Activated naive CD4-positive, alpha-beta T cell treated with anti-CD3 and anti-CD28 coated beads, Interleukin-2, amount 50 U/mL, for 24 hours (primary cell): ENCODE data around the gene IL1RN.
A peak's percentile ranks its signal among the peaks of the same experiment; 100 is the strongest.
"Not testable (repeated sequence)": the region's sequence is repeated elsewhere in the genome, so short reads cannot be mapped to it uniquely, and the experiment has no call there.

Source experiments
- H3K27ac Mint-ChIP-seq: one replicate; pipeline ENCODE4 v1.8.0; 2021; ENCODE audit warnings: mild to moderate bottlenecking, mixed read lengths
- H3K27me3 Mint-ChIP-seq: one replicate; pipeline ENCODE4 v1.8.0; 2021; ENCODE audit warnings: mixed read lengths
- H3K36me3 Mint-ChIP-seq: one replicate; pipeline ENCODE4 v1.8.0; 2021; ENCODE audit warnings: mixed read lengths
- H3K4me1 Mint-ChIP-seq: one replicate; pipeline ENCODE4 v1.8.0; 2021; ENCODE audit warnings: mixed read lengths
- H3K4me3 Mint-ChIP-seq: one replicate; pipeline ENCODE4 v1.8.0; 2021; ENCODE audit warnings: mild to moderate bottlenecking, mixed read lengths
- H3K9me3 Mint-ChIP-seq: one replicate; pipeline ENCODE4 v1.8.0; 2021; ENCODE audit warnings: mixed read lengths

Gene IL1RN

DNA sequence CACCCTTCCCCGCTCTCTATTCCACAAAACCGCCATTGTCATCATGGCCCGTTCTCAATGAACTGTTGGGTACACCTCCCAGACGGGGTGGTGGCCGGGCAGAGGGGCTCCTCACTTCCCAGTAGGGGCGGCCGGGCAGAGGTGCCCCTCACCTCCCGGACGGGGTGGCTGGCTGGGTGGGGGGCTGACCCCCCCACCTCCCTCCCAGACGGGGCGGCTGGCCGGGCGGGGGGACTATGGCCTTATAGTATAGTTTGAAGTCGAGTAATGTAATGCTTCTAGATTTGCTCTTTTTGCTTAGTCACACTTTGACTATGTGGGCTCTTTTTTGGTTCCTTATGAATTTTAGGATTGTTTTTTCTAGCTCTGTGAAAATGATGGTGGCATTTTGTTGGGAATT, 31.1 kb upstream of the IL1RN start:
- not testable (repeated sequence) for H3K9me3 Mint-ChIP-seq, H3K27me3 Mint-ChIP-seq, H3K27ac Mint-ChIP-seq, H3K36me3 Mint-ChIP-seq, H3K4me3 Mint-ChIP-seq
- peaks cover 14% of the 10 kb centered on the region for H3K4me1 Mint-ChIP-seq

DNA sequence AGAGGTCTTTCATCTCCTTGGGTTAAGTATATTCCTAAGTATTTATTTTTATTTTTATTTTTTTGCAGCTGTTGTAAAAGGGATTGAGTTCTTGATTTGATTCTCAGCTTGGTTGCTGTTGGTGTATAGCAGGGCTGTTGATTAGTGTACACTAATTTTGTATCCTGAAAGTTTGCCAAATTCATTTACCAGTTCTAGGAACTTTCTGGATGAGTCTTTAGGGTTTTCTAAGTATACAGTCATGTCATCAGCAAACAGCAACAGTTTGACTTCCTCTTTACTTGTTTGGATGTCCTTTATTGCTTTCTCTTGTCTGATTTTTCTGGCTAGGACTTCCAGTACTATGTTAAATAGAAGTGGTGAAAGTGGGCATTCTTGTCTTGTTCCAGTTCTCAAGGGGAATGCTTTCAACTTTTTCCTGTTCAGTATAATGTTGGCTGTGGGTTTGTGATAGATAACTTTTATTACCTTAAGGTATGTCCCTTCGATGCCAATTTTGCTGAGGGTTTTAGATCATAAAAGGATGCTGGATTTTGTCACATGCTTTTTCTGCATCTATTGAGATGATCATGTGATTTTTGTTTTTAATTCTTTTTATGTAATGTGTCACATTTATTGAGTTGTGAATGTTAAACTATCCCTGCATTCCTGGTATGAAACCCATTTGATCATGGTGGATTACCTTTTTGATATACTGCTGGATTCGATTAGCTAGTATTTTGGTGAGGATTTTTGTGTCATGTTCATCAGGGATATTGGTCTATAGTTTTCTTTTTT, 30.4 kb upstream of the IL1RN start:
- Mint-ChIP-seq H3K4me1 (peaks cover 14% of the 10 kb centered on the region), H3K27ac (peak overlapping the region; percentile 42)
- not testable (repeated sequence) for H3K9me3 Mint-ChIP-seq, H3K27me3 Mint-ChIP-seq, H3K36me3 Mint-ChIP-seq, H3K4me3 Mint-ChIP-seq

GRCh38 chr2:113098041-113098440, 29.4 kb upstream of the IL1RN start:
- Mint-ChIP-seq H3K9me3 (peaks cover 10% of the 10 kb centered on the region), H3K27ac (peak overlapping the region; percentile 66), H3K36me3 (peaks cover 6% of the 10 kb centered on the region), H3K27me3 (no peaks in the 10 kb centered on the region), H3K4me3 (peak overlapping the region; percentile 76), H3K4me1 (peaks cover 23% of the 10 kb centered on the region)

- peak overlapping the region; percentile 76 for H3K4me3 Mint-ChIP-seq
- H3K27ac Mint-ChIP-seq, result peak overlapping the region; percentile 66
- peaks cover 15% of the 10 kb centered on the region for H3K9me3 Mint-ChIP-seq
- peaks cover 6% of the 10 kb centered on the region for H3K36me3 Mint-ChIP-seq
- H3K27me3 Mint-ChIP-seq, result no peaks in the 10 kb centered on the region
- peaks cover 28% of the 10 kb centered on the region for H3K4me1 Mint-ChIP-seq
Observed at GRCh38 chr2:113098532-113098931, 28.9 kb upstream of the IL1RN start.

DNA sequence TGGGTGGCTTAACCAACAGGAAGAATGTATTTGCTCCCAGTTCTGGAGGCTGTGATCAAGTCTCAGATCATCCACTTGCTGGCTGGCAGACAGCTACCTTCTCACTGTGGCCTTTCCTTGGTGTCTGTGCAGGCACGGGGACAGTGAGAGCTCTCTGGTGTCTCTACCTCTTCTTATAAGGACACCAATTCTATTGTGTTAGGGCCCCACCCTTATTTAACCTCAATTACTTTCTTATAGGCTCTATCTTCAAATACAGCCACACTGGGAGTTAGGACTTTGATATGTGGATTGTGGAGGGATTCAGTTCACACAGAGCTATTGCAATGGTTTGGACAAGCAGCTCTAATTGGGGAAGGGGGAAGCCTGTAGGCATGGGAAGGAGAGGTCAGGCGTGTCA, 25.3 kb upstream of the IL1RN start:
- H3K4me1 Mint-ChIP-seq, result peaks cover 50% of the 10 kb centered on the region

DNA sequence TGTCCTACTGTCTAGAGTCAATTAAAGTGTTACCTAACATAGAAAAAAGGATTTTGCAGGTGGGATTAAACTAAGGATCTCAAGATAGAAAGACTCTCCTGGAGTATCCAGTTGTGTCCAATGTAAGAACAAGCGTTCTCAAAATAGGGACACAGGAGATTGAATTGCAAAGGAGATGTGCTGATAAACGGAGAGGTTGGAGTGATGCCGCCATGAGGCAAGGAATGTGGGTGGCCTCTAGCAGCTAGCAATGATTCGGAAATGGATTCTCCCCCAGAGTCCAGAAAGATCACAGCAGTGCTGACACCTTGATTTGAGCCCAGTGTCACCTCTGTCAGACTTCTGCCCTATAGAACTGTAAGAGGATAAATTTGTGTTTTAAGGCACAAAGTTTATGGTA, 24.1 kb upstream of the IL1RN start:
- H3K27ac Mint-ChIP-seq, result peak overlapping the region; percentile 78
- H3K27me3 Mint-ChIP-seq, result peaks cover 2% of the 10 kb centered on the region
- no peak overlapping the region for H3K4me3 Mint-ChIP-seq

More for the DNA sequence above, 25.3 kb upstream of the IL1RN start:
- H3K9me3 Mint-ChIP-seq, result peaks cover 16% of the 10 kb centered on the region
- peaks cover 2% of the 10 kb centered on the region for H3K27me3 Mint-ChIP-seq
- H3K27ac Mint-ChIP-seq, result peak overlapping the region; percentile 83
- H3K4me3 Mint-ChIP-seq, result peak overlapping the region; percentile 12
- H3K36me3 Mint-ChIP-seq, result peaks cover 6% of the 10 kb centered on the region

DNA sequence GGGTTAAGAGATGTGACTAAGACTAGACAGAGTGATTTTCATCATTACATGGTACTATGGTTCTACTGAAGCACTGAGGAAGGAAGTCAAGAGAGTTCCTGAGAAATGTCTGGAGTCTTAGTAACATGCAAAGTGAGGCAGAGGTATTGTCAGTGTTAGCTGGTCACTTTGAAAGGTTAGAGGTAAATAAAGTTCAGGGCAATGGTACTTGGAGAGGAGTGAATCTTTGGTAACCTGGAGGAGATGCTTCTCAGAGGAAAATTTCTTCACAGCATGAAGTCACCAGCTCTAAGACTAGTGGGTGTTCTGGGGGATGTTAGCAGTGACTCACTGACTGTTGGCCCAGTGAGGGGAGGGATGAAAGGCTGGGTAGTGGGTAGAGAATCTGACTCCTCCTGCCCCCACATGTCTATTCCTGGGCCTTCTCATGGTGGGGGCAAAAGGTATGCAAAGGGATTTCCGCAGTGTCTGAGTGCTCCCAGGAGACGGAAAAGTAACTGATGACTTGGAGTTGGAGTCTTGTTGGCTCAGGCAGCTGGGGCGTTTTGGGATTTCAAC, 23.3 kb upstream of the IL1RN start:
- peak overlapping the region; percentile 88 for H3K27ac Mint-ChIP-seq
- peaks cover 2% of the 10 kb centered on the region for H3K27me3 Mint-ChIP-seq
- peak overlapping the region; percentile 50 for H3K4me3 Mint-ChIP-seq
- peaks cover 36% of the 10 kb centered on the region for H3K4me1 Mint-ChIP-seq
- peaks cover 1% of the 10 kb centered on the region for H3K36me3 Mint-ChIP-seq
- H3K9me3 Mint-ChIP-seq, result peaks cover 8% of the 10 kb centered on the region

More for the DNA sequence above, 24.1 kb upstream of the IL1RN start:
- H3K36me3 Mint-ChIP-seq, result peaks cover 1% of the 10 kb centered on the region
- peaks cover 8% of the 10 kb centered on the region for H3K9me3 Mint-ChIP-seq
- H3K4me1 Mint-ChIP-seq, result peaks cover 40% of the 10 kb centered on the region

GRCh38 chr2:113105047-113105785, 22.2 kb upstream of the IL1RN start:
- peaks cover 36% of the 10 kb centered on the region for H3K4me1 Mint-ChIP-seq
- H3K27me3 Mint-ChIP-seq, result peaks cover 2% of the 10 kb centered on the region
- H3K9me3 Mint-ChIP-seq, result peaks cover 8% of the 10 kb centered on the region
- peak overlapping the region; percentile 5 for H3K27ac Mint-ChIP-seq
- peaks cover 1% of the 10 kb centered on the region for H3K36me3 Mint-ChIP-seq
- H3K4me3 Mint-ChIP-seq, result peak overlapping the region; percentile 4

GRCh38 chr2:113111121-113111520, 16.3 kb upstream of the IL1RN start:
- Mint-ChIP-seq H3K4me3 (no peak overlapping the region), H3K27me3 (peaks cover 2% of the 10 kb centered on the region), H3K4me1 (no peaks in the 10 kb centered on the region), H3K36me3 (no peaks in the 10 kb centered on the region), H3K9me3 (no peaks in the 10 kb centered on the region), H3K27ac (no peak overlapping the region)

DNA sequence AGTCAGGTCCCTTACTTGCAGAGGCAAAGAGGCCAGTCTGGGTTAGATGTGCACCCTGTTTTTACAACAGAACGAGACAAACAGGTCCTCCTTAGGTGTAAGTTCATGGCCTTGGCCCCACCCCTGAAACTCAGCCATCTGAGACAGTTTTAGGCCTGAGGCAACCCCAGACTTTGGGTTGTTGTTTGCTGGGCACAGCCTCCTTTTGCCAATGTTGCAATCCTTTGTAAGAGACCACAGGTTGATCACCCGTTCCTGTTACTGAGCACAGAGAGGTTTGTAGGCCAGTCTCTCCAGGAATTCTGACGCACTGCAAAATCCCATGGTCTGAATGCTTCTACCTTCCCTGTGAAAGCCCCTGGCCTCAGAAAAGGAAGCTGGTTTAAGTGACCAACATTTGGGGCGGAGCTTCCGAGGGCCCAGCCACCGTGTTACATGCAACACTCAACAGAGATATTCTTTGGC, 15.5 kb upstream of the IL1RN start:
- Mint-ChIP-seq H3K9me3 (no peaks in the 10 kb centered on the region), H3K4me3 (no peak overlapping the region), H3K27me3 (peaks cover 2% of the 10 kb centered on the region), H3K4me1 (peaks cover 4% of the 10 kb centered on the region), H3K36me3 (no peaks in the 10 kb centered on the region), H3K27ac (no peak overlapping the region)

DNA sequence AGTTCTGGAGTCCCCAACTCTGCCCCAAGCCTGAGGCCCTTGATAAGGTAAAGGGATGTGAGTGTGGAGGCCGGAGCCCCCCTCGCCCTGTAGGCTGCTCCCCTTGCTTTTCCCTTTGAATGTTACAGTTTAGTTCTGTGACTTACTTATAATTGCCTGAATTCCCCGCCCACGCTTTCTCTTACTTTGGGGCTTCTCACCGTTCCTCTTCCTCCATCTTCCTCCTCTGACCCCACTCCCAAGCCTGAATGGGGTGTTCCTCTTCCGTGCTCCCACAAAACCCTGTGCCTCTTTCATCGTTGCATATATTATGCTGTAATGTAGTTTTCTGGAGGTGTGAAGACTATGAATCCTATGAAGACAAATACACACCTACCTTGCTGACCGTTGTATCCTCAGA, 15.0 kb upstream of the IL1RN start:
- Mint-ChIP-seq H3K36me3 (no peaks in the 10 kb centered on the region), H3K27me3 (no peaks in the 10 kb centered on the region), H3K4me3 (no peak overlapping the region), H3K27ac (no peak overlapping the region), H3K4me1 (peaks cover 4% of the 10 kb centered on the region), H3K9me3 (no peaks in the 10 kb centered on the region)

DNA sequence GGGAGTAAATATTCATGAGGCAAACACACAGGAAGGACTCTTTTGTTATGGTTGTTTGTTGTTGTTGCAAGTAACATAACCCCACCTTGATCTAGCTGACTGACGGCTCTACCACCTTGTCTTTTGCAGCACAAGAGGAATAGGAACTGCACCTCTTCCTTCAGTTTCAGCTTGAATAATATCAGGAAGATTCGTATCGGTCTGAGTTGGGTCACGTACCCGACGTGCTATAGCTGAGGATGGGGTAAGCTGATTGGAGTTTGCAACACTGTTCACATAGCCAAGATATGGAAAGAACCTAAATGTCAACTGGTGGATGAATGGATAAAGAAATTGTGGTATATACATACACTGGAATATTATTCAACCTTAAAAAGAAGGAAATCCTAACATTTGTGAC, 14.5 kb upstream of the IL1RN start:
- Mint-ChIP-seq H3K27me3 (no peaks in the 10 kb centered on the region), H3K9me3 (no peaks in the 10 kb centered on the region), H3K4me3 (no peak overlapping the region), H3K27ac (no peak overlapping the region), H3K36me3 (no peaks in the 10 kb centered on the region), H3K4me1 (peaks cover 4% of the 10 kb centered on the region)

GRCh38 chr2:113113807-113114206, 13.6 kb upstream of the IL1RN start:
- Mint-ChIP-seq H3K9me3 (no peaks in the 10 kb centered on the region), H3K27ac (no peak overlapping the region), H3K36me3 (no peaks in the 10 kb centered on the region), H3K4me3 (no peak overlapping the region), H3K4me1 (peaks cover 4% of the 10 kb centered on the region), H3K27me3 (no peaks in the 10 kb centered on the region)

GRCh38 chr2:113114224-113114945, 13.0 kb upstream of the IL1RN start:
- no peaks in the 10 kb centered on the region for H3K36me3 Mint-ChIP-seq
- peaks cover 4% of the 10 kb centered on the region for H3K4me1 Mint-ChIP-seq
- no peak overlapping the region for H3K27ac Mint-ChIP-seq
- H3K4me3 Mint-ChIP-seq, result no peak overlapping the region
- H3K9me3 Mint-ChIP-seq, result no peaks in the 10 kb centered on the region
- no peaks in the 10 kb centered on the region for H3K27me3 Mint-ChIP-seq

DNA sequence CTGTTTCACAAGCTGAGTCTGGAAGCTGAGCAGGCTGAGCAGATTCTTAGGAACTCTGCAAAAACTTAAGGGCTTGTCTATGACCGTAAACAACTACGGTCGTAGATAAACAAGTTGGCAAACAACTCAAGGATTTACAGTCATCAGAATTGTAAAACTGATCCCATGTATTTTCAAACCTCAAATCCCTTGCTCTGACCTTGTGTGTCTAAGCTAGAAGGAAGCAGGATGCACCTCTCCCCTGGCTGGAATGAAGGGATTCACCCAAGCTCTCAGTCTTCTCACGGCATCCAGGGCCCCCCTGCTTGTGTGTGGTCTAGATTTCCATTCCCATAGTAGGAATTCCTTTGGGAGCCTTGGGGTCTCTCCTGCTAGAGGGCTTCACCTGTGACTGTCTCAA, 12.4 kb upstream of the IL1RN start:
- Mint-ChIP-seq H3K4me1 (peaks cover 4% of the 10 kb centered on the region), H3K36me3 (no peaks in the 10 kb centered on the region), H3K4me3 (no peak overlapping the region), H3K27ac (no peak overlapping the region), H3K9me3 (no peaks in the 10 kb centered on the region), H3K27me3 (no peaks in the 10 kb centered on the region)
